Tibial artery (tissue), 4 donors: ENCODE measurements around the gene ITGA6.

ENCODE experiments used
- DNase-seq, 2 donors: peaks; one replicate each; pipeline ENCODE4 v3.0.0-alpha.2; 2019
- H3K27ac ChIP-seq, 2 donors: fragments of 200-600 bp; sonication (generic) in 1 of 2; 1 replicate in 1 of 2; 2 replicates in 1 of 2; pipeline ENCODE4 v1.5.1; 2018 to 2019; ENCODE audit warnings: mild to moderate bottlenecking in 1 of 2
- H3K27me3 ChIP-seq, 2 donors: fragments of 200-600 bp; sonication (generic) in 1 of 2; one replicate each; pipeline versions ENCODE4 v1.5.1 to v1.6.0; 2016 to 2019
- H3K36me3 ChIP-seq, 3 donors: fragments of 200-600 bp; sonication (generic) in 2 of 3; one replicate each; pipeline ENCODE4 v1.5.1; 2016 to 2019; ENCODE audit warnings: mild to moderate bottlenecking in 2 of 3
- H3K4me1 ChIP-seq, 4 donors: fragments of 200-600 bp; sonication (generic) in 2 of 4; 1 replicate in 3 of 4; 2 replicates in 1 of 4; pipeline ENCODE4 v1.5.1; 2016 to 2019
- H3K4me3 ChIP-seq, 2 donors: fragments of 200-600 bp; sonication (generic) in 1 of 2; 1 replicate in 1 of 2; 2 replicates in 1 of 2; pipeline ENCODE4 v1.5.1; 2018 to 2019; ENCODE audit warnings: mild to moderate bottlenecking in 2 of 2
- H3K9me3 ChIP-seq, 3 donors: fragments of 200-600 bp; sonication (generic) in 1 of 3; one replicate each; pipeline ENCODE4 v1.5.1; 2016 to 2019
- intact Hi-C: fragments of 100-400 bp; cut with DNase I; formaldehyde crosslinking; loops from one replicate; pipeline ENCODE4 v1.15.0; 2023; ENCODE audit warnings: low total_unique reads
- TF ChIP-seq, protein P1 (sequence below), 2 experiments: fragments of 200-600 bp in 1 of 2; fragments of 450-650 bp in 1 of 2; IDR thresholded peaks; one replicate each; pipeline ENCODE4 v1.5.1; 2017 to 2019; ENCODE audit warnings: antibody characterized with exemption in 2 of 2, mild to moderate bottlenecking in 1 of 2, moderate library complexity in 1 of 2

Gene ITGA6

DNA sequence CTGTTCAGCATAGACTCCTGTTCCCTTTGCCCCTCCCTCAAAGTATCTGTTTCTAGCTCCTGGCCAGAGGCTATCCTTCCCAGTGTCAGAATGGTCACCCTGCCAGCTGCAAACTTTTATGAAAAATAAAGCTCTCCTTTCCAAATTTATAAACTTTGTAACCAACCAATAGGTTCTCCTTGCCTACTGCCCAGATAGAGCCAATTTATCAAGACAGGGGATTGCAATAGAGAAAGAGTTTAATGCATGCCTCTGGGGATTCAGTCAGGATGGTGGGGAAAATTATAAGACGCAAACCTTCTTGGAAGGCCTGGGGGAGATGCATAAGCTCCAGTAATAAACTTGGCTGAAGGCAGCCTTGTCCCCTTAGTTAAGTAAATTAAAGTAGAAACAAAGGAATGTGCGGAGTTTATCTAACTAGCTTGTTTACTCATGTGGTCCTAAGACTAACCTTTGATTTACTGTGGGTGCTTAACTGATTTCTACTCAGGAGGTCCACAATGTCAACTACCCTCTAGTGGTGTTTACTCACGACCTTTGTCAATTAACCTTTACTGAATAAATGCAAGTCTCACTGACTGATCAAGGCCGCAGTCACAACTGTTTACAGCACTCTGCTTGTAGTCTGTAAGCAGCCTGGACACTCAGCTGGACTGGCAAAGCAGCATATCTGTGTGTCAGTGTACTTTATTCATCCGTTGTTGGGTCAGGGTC lies 85.6 kb downstream of the ITGA6 start:
- Histone ChIP-seq H3K9me3 (peaks cover 5 to 37% (median 23%) of the 10 kb centered on the region in 3 donors), H3K27me3 (no peaks in the 10 kb centered on the region), H3K36me3 (peaks cover 0 to 10% (median 0%) of the 10 kb centered on the region in 3 donors), H3K27ac (no peak overlapping the region), H3K4me3 (no peak overlapping the region), H3K4me1 (no peaks in the 10 kb centered on the region)
- no peak for DNase-seq
- TF ChIP-seq, protein P1, sequence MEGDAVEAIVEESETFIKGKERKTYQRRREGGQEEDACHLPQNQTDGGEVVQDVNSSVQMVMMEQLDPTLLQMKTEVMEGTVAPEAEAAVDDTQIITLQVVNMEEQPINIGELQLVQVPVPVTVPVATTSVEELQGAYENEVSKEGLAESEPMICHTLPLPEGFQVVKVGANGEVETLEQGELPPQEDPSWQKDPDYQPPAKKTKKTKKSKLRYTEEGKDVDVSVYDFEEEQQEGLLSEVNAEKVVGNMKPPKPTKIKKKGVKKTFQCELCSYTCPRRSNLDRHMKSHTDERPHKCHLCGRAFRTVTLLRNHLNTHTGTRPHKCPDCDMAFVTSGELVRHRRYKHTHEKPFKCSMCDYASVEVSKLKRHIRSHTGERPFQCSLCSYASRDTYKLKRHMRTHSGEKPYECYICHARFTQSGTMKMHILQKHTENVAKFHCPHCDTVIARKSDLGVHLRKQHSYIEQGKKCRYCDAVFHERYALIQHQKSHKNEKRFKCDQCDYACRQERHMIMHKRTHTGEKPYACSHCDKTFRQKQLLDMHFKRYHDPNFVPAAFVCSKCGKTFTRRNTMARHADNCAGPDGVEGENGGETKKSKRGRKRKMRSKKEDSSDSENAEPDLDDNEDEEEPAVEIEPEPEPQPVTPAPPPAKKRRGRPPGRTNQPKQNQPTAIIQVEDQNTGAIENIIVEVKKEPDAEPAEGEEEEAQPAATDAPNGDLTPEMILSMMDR (IDR thresholded peaks at IDR 0.05): no peak
- intact Hi-C loops: no loop called here

- TF ChIP-seq, protein P1 (IDR thresholded peaks at IDR 0.05): no peak
- Histone ChIP-seq H3K36me3 (peaks cover 0 to 10% (median 0%) of the 10 kb centered on the region in 3 donors), H3K27me3 (no peaks in the 10 kb centered on the region), H3K9me3 (peaks cover 5 to 37% (median 23%) of the 10 kb centered on the region in 3 donors), H3K27ac (no peak overlapping the region), H3K4me1 (no peaks in the 10 kb centered on the region), H3K4me3 (no peak overlapping the region)
- intact Hi-C loops: no loop called here
- DNase-seq: no peak
Measured at GRCh38 chr2:172513524-172513900, 86.1 kb downstream of the ITGA6 start.

GRCh38 chr2:172513935-172514586 lies 86.7 kb downstream of the ITGA6 start:
- Histone ChIP-seq H3K4me3 (no peak overlapping the region), H3K9me3 (peaks cover 5 to 37% (median 23%) of the 10 kb centered on the region in 3 donors), H3K27ac (no peak overlapping the region), H3K4me1 (no peaks in the 10 kb centered on the region), H3K36me3 (peaks cover 0 to 10% (median 0%) of the 10 kb centered on the region in 3 donors), H3K27me3 (no peaks in the 10 kb centered on the region)
- TF ChIP-seq, protein P1 (IDR thresholded peaks at IDR 0.05): no peak
- no peak for DNase-seq
- intact Hi-C loops: no loop called here

- Histone ChIP-seq H3K36me3 (peaks cover 0 to 9% (median 0%) of the 10 kb centered on the region in 3 donors), H3K9me3 (peaks cover 5 to 37% (median 22%) of the 10 kb centered on the region in 3 donors), H3K27ac (no peak overlapping the region), H3K27me3 (no peaks in the 10 kb centered on the region), H3K4me1 (no peaks in the 10 kb centered on the region), H3K4me3 (no peak overlapping the region)
- intact Hi-C loops: no loop called here
- TF ChIP-seq, protein P1 (IDR thresholded peaks at IDR 0.05): no peak
- no peak for DNase-seq
Measured at GRCh38 chr2:172516299-172516698, 88.9 kb downstream of the ITGA6 start.

DNA sequence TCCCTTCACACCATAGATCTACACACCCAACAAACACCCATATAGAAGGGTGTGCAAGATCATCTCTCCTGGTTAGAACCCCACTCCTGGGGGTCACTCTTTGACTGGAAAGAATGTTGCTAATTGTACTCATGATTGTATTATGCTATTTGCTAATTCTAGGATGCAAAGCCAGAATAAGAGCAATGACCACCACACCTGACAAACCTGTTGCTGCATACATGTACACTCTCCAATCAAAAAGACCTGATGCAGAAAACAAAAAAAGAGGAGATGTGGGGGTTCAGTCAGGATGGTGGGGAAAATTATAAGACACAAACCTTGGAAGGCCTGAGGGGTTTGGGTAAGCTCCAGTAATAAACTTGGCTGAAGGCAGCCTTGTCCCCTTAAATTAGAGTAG lies 91.6 kb downstream of the ITGA6 start:
- TF ChIP-seq, protein P1 (IDR thresholded peaks at IDR 0.05): no peak
- Histone ChIP-seq H3K27me3 (no peaks in the 10 kb centered on the region), H3K36me3 (no peaks in the 10 kb centered on the region), H3K4me1 (no peaks in the 10 kb centered on the region), H3K9me3 (peaks cover 0 to 11% (median 0%) of the 10 kb centered on the region in 3 donors), H3K27ac (no peak overlapping the region), H3K4me3 (no peak overlapping the region)
- DNase-seq: no peak
- intact Hi-C loops: no loop called here
